Esophagus muscularis mucosa (tissue), 4 donors: ENCODE results near the gene ASAP2. TPM values are rescaled to one million over a fixed set of nuclear protein-coding genes. Genes with fewer than 3 reads are reported as not detected.
A peak's percentile ranks its signal among the peaks of the same experiment; 100 is the strongest.

Experiments used
- DNase-seq: peaks from one replicate; pipeline ENCODE4 v3.0.0-alpha.2; 2017; ENCODE audit errors: extremely low spot score
- H3K27ac ChIP-seq, 4 donors: fragments of 200-600 bp; sonication (generic); replicated peaks in 1 of 4; 1 replicate in 3 of 4; 2 replicates in 1 of 4; pipeline ENCODE4 v1.5.1; 2016 to 2019; ENCODE audit warnings: mild to moderate bottlenecking in 1 of 4
- H3K27me3 ChIP-seq, 4 donors: fragments of 200-600 bp; sonication (generic); one replicate each; pipeline versions ENCODE4 v1.5.1 to v1.6.0; 2016 to 2019
- H3K36me3 ChIP-seq, 4 donors: fragments of 200-600 bp; sonication (generic); one replicate each; pipeline ENCODE4 v1.5.1; 2016 to 2019
- H3K4me1 ChIP-seq, 4 donors: fragments of 200-600 bp; sonication (generic); one replicate each; pipeline ENCODE4 v1.5.1; 2016 to 2019
- H3K4me3 ChIP-seq, 4 donors: fragments of 200-600 bp; sonication (generic); 1 replicate in 2 of 4; 2 replicates in 2 of 4; pipeline ENCODE4 v1.5.1; 2016 to 2019; ENCODE audit warnings: mild to moderate bottlenecking in 4 of 4, moderate library complexity in 1 of 4
- H3K9me3 ChIP-seq, 4 donors: fragments of 200-600 bp; sonication (generic); 1 replicate in 3 of 4; 2 replicates in 1 of 4; pipeline ENCODE4 v1.5.1; 2016 to 2019
- EP300 ChIP-seq: sonication (generic); formaldehyde crosslinking; IDR thresholded peaks from one replicate; pipeline ENCODE4 v1.6.1; 2017; ENCODE audit warnings: antibody characterized with exemption
- POLR2A ChIP-seq: fragments of 450-650 bp; IDR thresholded peaks from one replicate; pipeline ENCODE4 v1.6.1; 2017; ENCODE audit warnings: antibody characterized with exemption, moderate library complexity, mild to moderate bottlenecking, low read depth
- POLR2AphosphoS5 ChIP-seq, 2 donors: sonication (generic); formaldehyde crosslinking; IDR thresholded peaks; one replicate each; pipeline ENCODE4 v1.6.1; 2017; ENCODE audit warnings: antibody characterized with exemption in 2 of 2
- WGBS: methylation state at CpG from one replicate; pipeline ENCODE4 v1.1.5; 2018; 5-methylcytosine and 5-hydroxymethylcytosine counted together
- intact Hi-C: fragments of 100-400 bp; cut with DNase I; formaldehyde crosslinking; loops from one replicate; pipeline ENCODE4 v1.15.1; 2023
- total RNA-seq, 4 donors: library from RNA; depleted of rRNA; stranded (reverse); fragments of >200 nt; gene quantifications; one replicate each; pipeline versions ENCODE4 v1.1.0 to v1.2.1, GENCODE V29; 2016
- TF ChIP-seq, protein P1 (sequence below), 3 experiments: fragments of 200-600 bp in 2 of 3; fragments of 450-650 bp in 1 of 3; sonication (generic) in 2 of 3; IDR thresholded peaks; one replicate each; pipeline ENCODE4 v1.5.1; 2017 to 2019; ENCODE audit warnings: antibody characterized with exemption in 3 of 3, mild to moderate bottlenecking in 2 of 3, moderate library complexity in 1 of 3

ASAP2 gene
- total RNA-seq, 4 donors from 2014 or later = 18.7 to 24.0 (median 21.3) TPM

DNA sequence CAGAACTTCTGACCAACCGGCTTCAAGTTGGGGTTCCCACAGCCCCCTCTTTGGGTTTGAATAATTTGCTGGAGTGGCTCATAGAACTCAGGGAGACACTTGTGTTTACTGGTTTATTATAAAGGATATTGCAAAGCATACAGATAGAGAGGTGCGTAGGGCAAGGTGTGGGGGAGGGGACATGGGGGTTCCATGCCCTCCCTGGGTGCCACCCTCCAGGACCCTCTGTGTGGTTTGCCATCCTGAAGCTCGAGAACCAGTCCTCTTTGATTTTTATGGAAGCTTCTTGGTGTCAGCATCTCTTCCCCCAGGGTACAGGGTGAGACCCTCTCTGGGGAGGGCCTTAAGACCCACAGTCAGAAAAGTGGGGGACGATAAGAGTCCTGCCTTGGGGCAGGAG lies 177.9 kb downstream of the ASAP2 start:
- peaks cover 24 to 80% (median 56%) of the 10 kb centered on the region in 4 donors for H3K36me3 ChIP-seq
- WGBS = 96% methylated on average over 4 of the region's 4 CpGs
- TF ChIP-seq POLR2A (no peak), POLR2AphosphoS5 (IDR thresholded peaks at IDR 0.05) (no peak), EP300 (no peak)
- TF ChIP-seq, protein P1, sequence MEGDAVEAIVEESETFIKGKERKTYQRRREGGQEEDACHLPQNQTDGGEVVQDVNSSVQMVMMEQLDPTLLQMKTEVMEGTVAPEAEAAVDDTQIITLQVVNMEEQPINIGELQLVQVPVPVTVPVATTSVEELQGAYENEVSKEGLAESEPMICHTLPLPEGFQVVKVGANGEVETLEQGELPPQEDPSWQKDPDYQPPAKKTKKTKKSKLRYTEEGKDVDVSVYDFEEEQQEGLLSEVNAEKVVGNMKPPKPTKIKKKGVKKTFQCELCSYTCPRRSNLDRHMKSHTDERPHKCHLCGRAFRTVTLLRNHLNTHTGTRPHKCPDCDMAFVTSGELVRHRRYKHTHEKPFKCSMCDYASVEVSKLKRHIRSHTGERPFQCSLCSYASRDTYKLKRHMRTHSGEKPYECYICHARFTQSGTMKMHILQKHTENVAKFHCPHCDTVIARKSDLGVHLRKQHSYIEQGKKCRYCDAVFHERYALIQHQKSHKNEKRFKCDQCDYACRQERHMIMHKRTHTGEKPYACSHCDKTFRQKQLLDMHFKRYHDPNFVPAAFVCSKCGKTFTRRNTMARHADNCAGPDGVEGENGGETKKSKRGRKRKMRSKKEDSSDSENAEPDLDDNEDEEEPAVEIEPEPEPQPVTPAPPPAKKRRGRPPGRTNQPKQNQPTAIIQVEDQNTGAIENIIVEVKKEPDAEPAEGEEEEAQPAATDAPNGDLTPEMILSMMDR (IDR thresholded peaks at IDR 0.05) = no peak
- no peak overlapping the region for H3K27ac ChIP-seq
- no peak for DNase-seq
- intact Hi-C loops = no loop called here
- H3K27me3 ChIP-seq = no peaks in the 10 kb centered on the region
- no peak overlapping the region for H3K4me3 ChIP-seq
- H3K4me1 ChIP-seq = peaks cover 11 to 26% (median 17%) of the 10 kb centered on the region in 4 donors
- no peaks in the 10 kb centered on the region for H3K9me3 ChIP-seq

DNA sequence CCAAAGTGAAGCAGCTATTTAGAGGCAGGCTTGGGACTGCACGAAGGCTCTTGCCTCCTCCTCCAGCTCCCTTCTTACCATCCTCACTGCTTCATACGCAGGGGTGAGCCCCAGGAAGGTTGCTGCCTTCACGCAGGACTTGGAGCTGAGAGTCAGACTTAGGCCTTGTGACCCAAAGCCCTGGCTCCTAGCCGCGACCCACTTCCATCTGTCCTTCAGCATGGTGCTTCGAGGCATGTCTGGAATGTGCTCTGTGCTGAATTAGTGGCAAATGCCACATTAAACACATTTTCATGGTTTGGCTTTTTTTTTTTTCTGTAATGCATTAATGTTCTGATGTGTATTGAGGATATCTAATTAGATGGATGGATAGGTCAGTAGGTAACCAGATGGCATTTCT lies 179.2 kb downstream of the ASAP2 start:
- Histone ChIP-seq H3K9me3 (no peaks in the 10 kb centered on the region), H3K4me3 (no peak overlapping the region), H3K4me1 (peaks cover 4 to 17% (median 10%) of the 10 kb centered on the region in 4 donors), H3K36me3 (peaks cover 25 to 89% (median 60%) of the 10 kb centered on the region in 4 donors), H3K27ac (no peak overlapping the region), H3K27me3 (no peaks in the 10 kb centered on the region)
- WGBS = 87% methylated on average over 6 of the region's 6 CpGs
- no peak for TF ChIP-seq EP300
- no peak for DNase-seq
- intact Hi-C loops = no loop called here

DNA sequence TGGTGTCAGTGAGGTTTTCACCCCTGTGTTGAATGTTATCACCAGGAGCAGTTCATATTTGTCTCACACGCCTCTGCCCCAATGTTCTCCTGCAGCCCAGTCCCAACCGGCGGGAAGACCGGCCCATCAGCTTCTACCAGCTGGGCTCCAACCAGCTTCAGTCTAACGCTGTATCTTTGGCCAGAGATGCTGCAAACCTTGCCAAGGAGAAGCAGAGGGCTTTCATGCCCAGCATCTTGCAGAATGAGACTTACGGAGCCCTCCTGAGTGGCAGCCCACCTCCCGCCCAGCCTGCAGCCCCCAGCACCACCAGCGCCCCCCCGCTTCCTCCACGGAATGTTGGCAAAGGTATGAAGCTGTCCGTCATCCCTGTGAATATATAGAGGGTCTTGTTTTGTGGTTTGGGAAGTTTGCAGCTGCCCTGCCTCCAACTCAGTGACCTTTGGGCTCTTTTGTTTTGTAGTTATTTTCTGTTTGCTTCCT lies 181.6 kb downstream of the ASAP2 start:
- H3K27me3 ChIP-seq = no peaks in the 10 kb centered on the region
- no peaks in the 10 kb centered on the region for H3K9me3 ChIP-seq
- H3K4me3 ChIP-seq = no peak overlapping the region
- H3K36me3 ChIP-seq = peaks cover 25 to 79% (median 60%) of the 10 kb centered on the region in 4 donors
- no peak overlapping the region for H3K27ac ChIP-seq
- peaks cover 14 to 24% (median 21%) of the 10 kb centered on the region in 4 donors for H3K4me1 ChIP-seq
- intact Hi-C loops = no loop called here
- WGBS = 92% methylated on average over 9 of the region's 11 CpGs
- TF ChIP-seq EP300 (no peak), POLR2AphosphoS5 (IDR thresholded peaks at IDR 0.05) (no peak), POLR2A (no peak)
- TF ChIP-seq, protein P1 (IDR thresholded peaks at IDR 0.05) = no peak
- DNase-seq = no peak

DNA sequence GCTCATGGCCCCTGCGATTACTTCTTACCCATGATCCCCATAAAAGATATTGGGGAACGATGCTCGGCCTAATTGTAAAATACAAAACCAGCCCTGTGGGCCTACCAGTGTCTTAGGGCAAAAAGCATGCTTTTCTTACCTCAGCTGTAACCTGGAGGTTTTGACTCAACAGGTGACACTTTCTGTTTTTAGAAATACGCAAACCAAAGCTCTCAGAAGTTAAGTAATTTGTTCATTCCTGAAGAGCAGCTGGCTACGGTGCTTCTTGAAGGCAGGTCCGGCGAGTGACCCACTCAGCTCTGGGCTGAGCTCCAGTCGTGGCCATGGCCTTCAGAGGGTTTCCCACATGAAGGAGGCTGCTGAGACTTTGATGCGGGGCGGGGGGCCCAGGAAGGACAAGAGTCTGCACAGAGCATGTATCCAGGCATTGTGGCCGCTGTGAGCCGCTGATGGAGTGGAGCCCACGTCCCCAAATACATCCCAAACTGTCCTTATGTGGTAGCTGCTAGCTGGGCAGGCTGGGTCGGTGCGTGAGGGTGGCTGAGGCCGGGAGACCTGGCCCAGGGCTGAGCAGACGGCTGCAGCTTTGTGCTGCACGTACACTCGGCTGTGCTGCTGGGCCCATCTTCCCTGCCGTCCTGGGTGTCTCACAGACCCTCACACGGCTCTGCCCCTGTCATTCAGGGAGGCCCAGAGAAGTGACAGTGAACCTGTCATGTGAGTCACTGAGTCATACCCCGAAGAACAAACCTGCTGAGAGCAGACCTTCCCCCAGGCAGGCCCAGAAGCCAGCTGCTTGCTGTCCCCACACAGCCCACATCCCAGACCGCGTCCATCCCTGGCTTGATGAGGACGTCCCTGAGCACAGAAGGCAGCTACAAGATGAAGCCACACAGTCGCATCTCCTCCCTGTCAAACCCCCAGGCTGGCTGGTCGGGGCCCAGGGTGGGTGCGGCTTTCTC lies 182.6 kb downstream of the ASAP2 start:
- peaks cover 14 to 29% (median 25%) of the 10 kb centered on the region in 4 donors for H3K4me1 ChIP-seq

More for the DNA sequence above, 182.6 kb downstream of the ASAP2 start:
- TF ChIP-seq EP300 (no peak), POLR2AphosphoS5 (IDR thresholded peaks at IDR 0.05) (no peak), POLR2A (no peak)
- TF ChIP-seq, protein P1 (IDR thresholded peaks at IDR 0.05) = no peak
- DNase-seq = no peak
- H3K36me3 ChIP-seq = peaks cover 25 to 76% (median 60%) of the 10 kb centered on the region in 4 donors
- no peaks in the 10 kb centered on the region for H3K9me3 ChIP-seq
- peak overlapping the region in 1 of 4 donors; percentile 6 for H3K27ac ChIP-seq
- H3K27me3 ChIP-seq = no peaks in the 10 kb centered on the region
- WGBS = 91% methylated on average over 17 of the region's 28 CpGs
- intact Hi-C loops = no loop called here
- H3K4me3 ChIP-seq = no peak overlapping the region
